Body of pancreas (tissue), 4 donors: ENCODE results near the gene RAP1B. TPM values are rescaled to one million over a fixed set of nuclear protein-coding genes. Genes with fewer than 3 reads are reported as not detected.
A peak's percentile ranks its signal among the peaks of the same experiment; 100 is the strongest.

ENCODE experiments used
- ATAC-seq: fragments of 150-250 bp; one replicate; pipeline ENCODE4 v1.9.1; 2016
- DNase-seq, 4 donors: peaks; one replicate each; pipeline ENCODE4 v3.0.0-alpha.2; 2019
- H3K27ac ChIP-seq, 4 donors: fragments of 200-600 bp; sonication (generic); 1 replicate in 3 of 4; 2 replicates in 1 of 4; pipeline versions ENCODE4 v1.5.1 to v1.6.1; 2016 to 2019; ENCODE audit warnings: mild to moderate bottlenecking in 1 of 4, mixed read lengths in 1 of 4, moderate library complexity in 1 of 4
- H3K27me3 ChIP-seq, 2 donors: fragments of 200-600 bp; sonication (generic); one replicate each; pipeline ENCODE4 v1.6.0; 2016; ENCODE audit warnings: mild to moderate bottlenecking in 1 of 2
- H3K36me3 ChIP-seq, 2 donors: fragments of 200-600 bp; sonication (generic); replicated peaks in 1 of 2; 2 replicates each; pipeline ENCODE4 v1.5.1; 2016; ENCODE audit warnings: low read depth in 2 of 2; ENCODE audit not compliant: insufficient read depth in 1 of 2
- H3K4me1 ChIP-seq: fragments of 200-600 bp; sonication (generic); one replicate; pipeline ENCODE4 v1.6.0; 2016
- H3K4me3 ChIP-seq, 2 donors: fragments of 200-600 bp; sonication (generic); 1 replicate in 1 of 2; 2 replicates in 1 of 2; pipeline ENCODE4 v1.5.1; 2016 to 2019
- H3K9me3 ChIP-seq, 3 donors: fragments of 200-600 bp; sonication (generic); 1 replicate in 2 of 3; 2 replicates in 1 of 3; pipeline ENCODE4 v1.5.1; 2016
- POLR2A ChIP-seq, 3 donors: fragments of 450-650 bp; IDR thresholded peaks; one replicate each; pipeline ENCODE4 v1.6.1; 2016; ENCODE audit warnings: antibody characterized with exemption in 3 of 3, mild to moderate bottlenecking in 2 of 3
- WGBS, 2 donors: methylation state at CpG; one replicate each; pipeline ENCODE4 v1.1.5; 2017; 5-methylcytosine and 5-hydroxymethylcytosine counted together
- intact Hi-C: fragments of 100-400 bp; cut with DNase I; formaldehyde crosslinking; loops from one replicate; pipeline ENCODE4 v1.15.1; 2023
- total RNA-seq, 2 donors: library from RNA; depleted of rRNA; stranded (reverse); fragments of >200 nt; gene quantifications; one replicate each; pipeline ENCODE4 v1.1.0, GENCODE V29; 2016
- TF ChIP-seq, protein P1 (sequence below), 7 experiments: fragments of 450-650 bp in 4 of 7; fragments of 200-600 bp in 3 of 7; sonication (generic) in 3 of 7; IDR thresholded peaks; one replicate each; pipeline ENCODE4 v1.5.1; 2016 to 2019; ENCODE audit warnings: antibody characterized with exemption in 7 of 7

Gene RAP1B
- total RNA-seq, 2 donors from 2014 or later: 47.5 to 74.5 TPM

- intact Hi-C loops: no loop called here
- TF ChIP-seq, protein P1, sequence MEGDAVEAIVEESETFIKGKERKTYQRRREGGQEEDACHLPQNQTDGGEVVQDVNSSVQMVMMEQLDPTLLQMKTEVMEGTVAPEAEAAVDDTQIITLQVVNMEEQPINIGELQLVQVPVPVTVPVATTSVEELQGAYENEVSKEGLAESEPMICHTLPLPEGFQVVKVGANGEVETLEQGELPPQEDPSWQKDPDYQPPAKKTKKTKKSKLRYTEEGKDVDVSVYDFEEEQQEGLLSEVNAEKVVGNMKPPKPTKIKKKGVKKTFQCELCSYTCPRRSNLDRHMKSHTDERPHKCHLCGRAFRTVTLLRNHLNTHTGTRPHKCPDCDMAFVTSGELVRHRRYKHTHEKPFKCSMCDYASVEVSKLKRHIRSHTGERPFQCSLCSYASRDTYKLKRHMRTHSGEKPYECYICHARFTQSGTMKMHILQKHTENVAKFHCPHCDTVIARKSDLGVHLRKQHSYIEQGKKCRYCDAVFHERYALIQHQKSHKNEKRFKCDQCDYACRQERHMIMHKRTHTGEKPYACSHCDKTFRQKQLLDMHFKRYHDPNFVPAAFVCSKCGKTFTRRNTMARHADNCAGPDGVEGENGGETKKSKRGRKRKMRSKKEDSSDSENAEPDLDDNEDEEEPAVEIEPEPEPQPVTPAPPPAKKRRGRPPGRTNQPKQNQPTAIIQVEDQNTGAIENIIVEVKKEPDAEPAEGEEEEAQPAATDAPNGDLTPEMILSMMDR (IDR thresholded peaks at IDR 0.05): no peak
- no peak for TF ChIP-seq POLR2A (IDR thresholded peaks at IDR 0.05)
Measured at GRCh38 chr12:68617160-68617926, 6.6 kb downstream of the RAP1B start.

GRCh38 chr12:68619541-68619940, 8.8 kb downstream of the RAP1B start:
- Histone ChIP-seq H3K27ac (no peak overlapping the region), H3K4me3 (no peak overlapping the region), H3K4me1 (peaks cover 73% of the 10 kb centered on the region), H3K27me3 (no peaks in the 10 kb centered on the region), H3K36me3 (no peaks in the 10 kb centered on the region), H3K9me3 (no peaks in the 10 kb centered on the region)
- TF ChIP-seq POLR2A (IDR thresholded peaks at IDR 0.05): no peak
- TF ChIP-seq, protein P1 (IDR thresholded peaks at IDR 0.05): no peak
- ATAC-seq: no peak
- intact Hi-C loops: no loop called here
- no peak for DNase-seq

More at GRCh38 chr12:68617160-68617926, 6.6 kb downstream of the RAP1B start:
- DNase-seq: no peak
- Histone ChIP-seq H3K9me3 (no peaks in the 10 kb centered on the region), H3K4me1 (peaks cover 83% of the 10 kb centered on the region), H3K27me3 (no peaks in the 10 kb centered on the region), H3K27ac (no peak overlapping the region), H3K4me3 (no peak overlapping the region), H3K36me3 (no peaks in the 10 kb centered on the region)
- WGBS, 2 donors: 74 to 81% methylated on average over 4 of the region's 4 CpGs
- no peak for ATAC-seq

DNA sequence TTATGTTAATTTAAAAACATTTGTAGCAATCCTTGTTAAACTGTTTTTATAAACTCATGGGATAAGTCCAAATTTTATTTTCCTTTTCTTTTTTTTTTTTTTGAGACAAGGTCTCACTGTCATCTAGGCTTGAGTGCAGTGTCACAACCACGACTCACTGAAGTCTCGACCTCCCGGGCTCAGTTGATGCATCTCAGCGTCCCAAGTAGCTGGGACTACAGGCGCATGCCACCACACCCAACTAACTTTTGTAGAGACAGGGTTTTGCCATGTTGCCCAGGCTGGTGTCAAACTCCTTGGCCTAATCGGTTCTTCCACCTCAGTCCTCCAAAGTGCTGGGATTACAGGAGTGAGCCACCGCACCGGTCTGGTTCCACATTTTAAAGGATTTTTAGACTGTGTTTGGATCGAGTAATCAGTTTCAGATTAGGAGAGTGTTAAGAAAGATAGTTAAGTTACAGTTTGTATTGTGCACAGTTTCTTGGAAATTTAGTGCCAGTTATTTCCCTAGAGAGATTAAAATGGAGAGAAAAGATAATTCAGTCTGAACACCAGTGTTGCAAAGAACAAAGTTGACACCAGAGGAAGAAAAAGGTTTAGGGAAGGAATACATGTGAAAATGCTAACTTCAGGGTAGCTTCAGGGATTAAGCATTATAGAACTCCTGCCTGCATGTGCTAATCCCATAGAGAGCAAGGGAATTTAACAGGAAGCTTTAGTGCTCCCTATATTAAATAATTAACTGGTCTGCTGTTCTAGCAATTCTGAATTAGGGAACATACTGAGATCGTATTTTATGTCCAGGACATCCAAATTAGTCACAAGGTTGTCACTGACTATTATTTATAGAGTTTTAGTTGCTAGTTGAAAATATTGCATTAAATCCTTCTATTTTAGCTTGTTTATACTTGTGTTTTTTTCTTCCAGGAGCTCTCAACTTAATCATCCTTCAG, 10.1 kb downstream of the RAP1B start:
- no peak overlapping the region for H3K4me3 ChIP-seq
- peak overlapping the region in 1 of 4 donors; percentile 2 for H3K27ac ChIP-seq
- ATAC-seq: no peak

GRCh38 chr12:68621472-68622081, 10.9 kb downstream of the RAP1B start:
- H3K4me1 ChIP-seq: peaks cover 55% of the 10 kb centered on the region

More for the DNA sequence above, 10.1 kb downstream of the RAP1B start:
- no peak for DNase-seq
- peaks cover 60% of the 10 kb centered on the region for H3K4me1 ChIP-seq
- H3K27me3 ChIP-seq: no peaks in the 10 kb centered on the region
- H3K36me3 ChIP-seq: no peaks in the 10 kb centered on the region
- TF ChIP-seq, protein P1 (IDR thresholded peaks at IDR 0.05): no peak
- TF ChIP-seq POLR2A (IDR thresholded peaks at IDR 0.05): no peak
- no peaks in the 10 kb centered on the region for H3K9me3 ChIP-seq
- WGBS, 2 donors: 65 to 71% methylated on average over 10 of the region's 10 CpGs
- intact Hi-C loops: no loop called here

More at GRCh38 chr12:68621472-68622081, 10.9 kb downstream of the RAP1B start:
- H3K9me3 ChIP-seq: no peaks in the 10 kb centered on the region
- no peak overlapping the region for H3K4me3 ChIP-seq
- intact Hi-C loops: no loop called here
- H3K36me3 ChIP-seq: no peaks in the 10 kb centered on the region
- ATAC-seq: no peak
- H3K27me3 ChIP-seq: no peaks in the 10 kb centered on the region
- TF ChIP-seq POLR2A (IDR thresholded peaks at IDR 0.05): no peak
- TF ChIP-seq, protein P1 (IDR thresholded peaks at IDR 0.05): no peak
- peak overlapping the region in 1 of 4 donors; percentile 2 for H3K27ac ChIP-seq
- no peak for DNase-seq
